Frontal cortex (tissue), 4 donors: Measurements from ENCODE around the gene CAMTA2. TPM values are rescaled to one million over a fixed set of nuclear protein-coding genes. Genes with fewer than 3 reads are reported as not detected.
A peak's percentile ranks its signal among the peaks of the same experiment; 100 is the strongest.

Source experiments
- DNase-seq, 2 donors: peaks; one replicate each; pipeline ENCODE4 v3.0.0; 2012; ENCODE audit warnings: low spot score in 2 of 2
- FAIRE-seq: peaks from 2 replicates; lab custom pipeline; 2012; peaks lifted over from hg19 to GRCh38; lab: Jason Lieb, UNC
- total RNA-seq: library from RNA; depleted of rRNA; stranded (reverse); fragments of >200 nt; gene quantifications from one replicate; pipeline ENCODE4 v1.2.3, GENCODE V29; 2014
- donor health status: control.
- donor health status: control.
- donor health status: control.

The CAMTA2 gene
- total RNA-seq, 1 donor from 2014 or later = 3.3 TPM

- DNase-seq (no peak), FAIRE-seq (no peak)
Observed at GRCh38 chr17:4970273-4970672, 17.2 kb downstream of the CAMTA2 start.

GRCh38 chr17:4969551-4970173 lies 17.8 kb downstream of the CAMTA2 start:
- DNase-seq = no peak
- FAIRE-seq = no peak

- no peak for FAIRE-seq
Observed at GRCh38 chr17:4969047-4969550, 18.4 kb downstream of the CAMTA2 start.

GRCh38 chr17:4968486-4969046 lies 18.9 kb downstream of the CAMTA2 start:
- DNase-seq (no peak), FAIRE-seq (no peak)

More at GRCh38 chr17:4969047-4969550, 18.4 kb downstream of the CAMTA2 start:
- DNase-seq = no peak

GRCh38 chr17:4967539-4968485 lies 19.7 kb downstream of the CAMTA2 start, which contains the start of gene SPAG7:
Gene SPAG7 (minus strand): TSS chr17:4967817. CDS start chr17:4967804, 13 bp downstream.
- DNase-seq (peak; percentile 95 to 97), FAIRE-seq (no peak)

GRCh38 chr17:4966844-4967538 lies 20.5 kb downstream of the CAMTA2 start:
- peak; percentile 97 to 98 for DNase-seq
- peak; percentile 97 for FAIRE-seq

- DNase-seq (no peak), FAIRE-seq (no peak)
Observed at GRCh38 chr17:4965311-4965986, 22.0 kb downstream of the CAMTA2 start.

- FAIRE-seq (no peak), DNase-seq (no peak)
Observed at GRCh38 chr17:4960279-4960922, 27.1 kb downstream of the CAMTA2 start.

- FAIRE-seq (no peak), DNase-seq (no peak)
Observed at GRCh38 chr17:4959261-4959965, 28.1 kb downstream of the CAMTA2 start.

GRCh38 chr17:4958102-4958501 lies 29.4 kb downstream of the CAMTA2 start:
- DNase-seq (no peak), FAIRE-seq (no peak)

- no peak for DNase-seq
- no peak for FAIRE-seq
Observed at GRCh38 chr17:4956493-4957061, 30.9 kb downstream of the CAMTA2 start.

GRCh38 chr17:4955091-4955490 lies 32.4 kb downstream of the CAMTA2 start:
- FAIRE-seq = no peak
- no peak for DNase-seq

- FAIRE-seq = no peak
Observed at GRCh38 chr17:4953451-4953961, 34.0 kb downstream of the CAMTA2 start.

GRCh38 chr17:4951486-4951885 lies 36.0 kb downstream of the CAMTA2 start:
- FAIRE-seq (no peak), DNase-seq (no peak)

More at GRCh38 chr17:4953451-4953961, 34.0 kb downstream of the CAMTA2 start:
- no peak for DNase-seq

- no peak for FAIRE-seq
- DNase-seq = no peak
Observed at GRCh38 chr17:4950746-4951204, 36.7 kb downstream of the CAMTA2 start, which contains the start of gene ENO3. Gene ENO3 (plus strand): TSS chr17:4951119. CDS start chr17:4951830, 711 bp downstream.

- FAIRE-seq (no peak), DNase-seq (no peak)
Observed at GRCh38 chr17:4950075-4950745, 37.3 kb downstream of the CAMTA2 start.
